Neutrophil (primary cell): Measurements from ENCODE around the gene HHIPL1.

Source experiments
- H3K27ac ChIP-seq: fragments of 200-600 bp; sonication (generic); 2 replicates; pipeline ENCODE4 v1.5.1; 2016; ENCODE audit warnings: mild to moderate bottlenecking, moderate library complexity
- H3K27me3 ChIP-seq: fragments of 200-600 bp; sonication (generic); 2 replicates; pipeline ENCODE4 v1.6.0; 2016; ENCODE audit warnings: mild to moderate bottlenecking
- H3K36me3 ChIP-seq: fragments of 200-600 bp; sonication (generic); 2 replicates; pipeline ENCODE4 v1.5.1; 2017
- H3K4me1 ChIP-seq, 2 experiments: fragments of 200-600 bp in 1 of 2; sonication (generic) in 1 of 2; 1 replicate in 1 of 2; 2 replicates in 1 of 2; pipeline versions ENCODE4 v1.5.1 to v1.6.1; 2013 to 2016; ENCODE audit warnings: low read depth in 1 of 2, low read length in 1 of 2, mild to moderate bottlenecking in 1 of 2, moderate library complexity in 1 of 2; ENCODE audit not compliant: control insufficient read depth in 1 of 2, insufficient read depth in 1 of 2
- H3K4me3 ChIP-seq, 2 experiments: fragments of 200-600 bp in 1 of 2; sonication (generic) in 1 of 2; 1 replicate in 1 of 2; 2 replicates in 1 of 2; pipeline ENCODE4 v1.5.1; 2013 to 2016; ENCODE audit warnings: low read depth in 1 of 2, low read length in 1 of 2, mild to moderate bottlenecking in 1 of 2, moderate library complexity in 1 of 2
- H3K9me3 ChIP-seq: fragments of 200-600 bp; sonication (generic); 2 replicates; pipeline ENCODE4 v1.5.1; 2016
- TF ChIP-seq, protein P1 (sequence below): fragments of 200-600 bp; sonication (generic); IDR thresholded peaks from 2 replicates; pipeline ENCODE4 v1.5.1; 2016; ENCODE audit warnings: antibody characterized with exemption

HHIPL1 gene

DNA sequence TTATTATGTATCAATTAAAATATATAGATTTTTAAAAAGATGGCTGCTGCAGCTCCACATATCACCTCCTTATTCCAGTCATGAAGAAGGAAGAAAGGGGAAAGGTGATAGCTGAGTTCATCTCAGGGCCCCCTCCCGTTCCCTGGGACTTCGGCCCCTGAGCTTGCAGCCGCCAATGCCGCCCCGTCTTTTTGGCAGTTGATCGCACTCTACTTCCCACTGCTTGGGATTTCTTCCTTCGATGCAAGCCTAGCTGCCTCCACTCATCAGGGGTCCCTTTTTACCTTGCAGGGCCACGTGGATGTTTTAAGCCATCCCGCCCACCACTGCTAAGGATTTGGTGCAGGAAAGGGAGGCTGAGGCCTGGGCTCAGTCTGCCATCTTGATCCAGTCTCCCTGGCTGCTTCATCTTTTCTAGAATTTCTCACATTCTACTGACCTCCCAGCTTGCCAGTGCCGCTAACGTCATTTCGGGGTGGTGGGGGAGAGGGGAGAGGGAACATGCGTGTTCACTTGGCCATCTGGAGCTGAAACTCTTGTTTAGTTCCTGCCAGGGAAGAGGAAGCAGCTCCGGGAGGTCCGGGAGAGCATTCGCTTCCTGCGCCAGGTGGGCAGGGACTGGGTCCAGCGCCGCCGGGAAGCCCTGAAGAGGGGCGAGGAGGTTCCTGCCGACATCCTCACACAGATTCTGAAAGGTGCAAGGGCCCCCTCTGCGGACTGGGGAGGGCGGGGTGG, 70.5 kb downstream of the HHIPL1 start:
- Histone ChIP-seq H3K4me3 (no peak overlapping the region), H3K36me3 (no peaks in the 10 kb centered on the region), H3K27ac (no peak overlapping the region), H3K4me1 (no peaks in the 10 kb centered on the region), H3K9me3 (no peaks in the 10 kb centered on the region), H3K27me3 (peaks cover 52% of the 10 kb centered on the region)
- TF ChIP-seq, protein P1, sequence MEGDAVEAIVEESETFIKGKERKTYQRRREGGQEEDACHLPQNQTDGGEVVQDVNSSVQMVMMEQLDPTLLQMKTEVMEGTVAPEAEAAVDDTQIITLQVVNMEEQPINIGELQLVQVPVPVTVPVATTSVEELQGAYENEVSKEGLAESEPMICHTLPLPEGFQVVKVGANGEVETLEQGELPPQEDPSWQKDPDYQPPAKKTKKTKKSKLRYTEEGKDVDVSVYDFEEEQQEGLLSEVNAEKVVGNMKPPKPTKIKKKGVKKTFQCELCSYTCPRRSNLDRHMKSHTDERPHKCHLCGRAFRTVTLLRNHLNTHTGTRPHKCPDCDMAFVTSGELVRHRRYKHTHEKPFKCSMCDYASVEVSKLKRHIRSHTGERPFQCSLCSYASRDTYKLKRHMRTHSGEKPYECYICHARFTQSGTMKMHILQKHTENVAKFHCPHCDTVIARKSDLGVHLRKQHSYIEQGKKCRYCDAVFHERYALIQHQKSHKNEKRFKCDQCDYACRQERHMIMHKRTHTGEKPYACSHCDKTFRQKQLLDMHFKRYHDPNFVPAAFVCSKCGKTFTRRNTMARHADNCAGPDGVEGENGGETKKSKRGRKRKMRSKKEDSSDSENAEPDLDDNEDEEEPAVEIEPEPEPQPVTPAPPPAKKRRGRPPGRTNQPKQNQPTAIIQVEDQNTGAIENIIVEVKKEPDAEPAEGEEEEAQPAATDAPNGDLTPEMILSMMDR, result no peak

DNA sequence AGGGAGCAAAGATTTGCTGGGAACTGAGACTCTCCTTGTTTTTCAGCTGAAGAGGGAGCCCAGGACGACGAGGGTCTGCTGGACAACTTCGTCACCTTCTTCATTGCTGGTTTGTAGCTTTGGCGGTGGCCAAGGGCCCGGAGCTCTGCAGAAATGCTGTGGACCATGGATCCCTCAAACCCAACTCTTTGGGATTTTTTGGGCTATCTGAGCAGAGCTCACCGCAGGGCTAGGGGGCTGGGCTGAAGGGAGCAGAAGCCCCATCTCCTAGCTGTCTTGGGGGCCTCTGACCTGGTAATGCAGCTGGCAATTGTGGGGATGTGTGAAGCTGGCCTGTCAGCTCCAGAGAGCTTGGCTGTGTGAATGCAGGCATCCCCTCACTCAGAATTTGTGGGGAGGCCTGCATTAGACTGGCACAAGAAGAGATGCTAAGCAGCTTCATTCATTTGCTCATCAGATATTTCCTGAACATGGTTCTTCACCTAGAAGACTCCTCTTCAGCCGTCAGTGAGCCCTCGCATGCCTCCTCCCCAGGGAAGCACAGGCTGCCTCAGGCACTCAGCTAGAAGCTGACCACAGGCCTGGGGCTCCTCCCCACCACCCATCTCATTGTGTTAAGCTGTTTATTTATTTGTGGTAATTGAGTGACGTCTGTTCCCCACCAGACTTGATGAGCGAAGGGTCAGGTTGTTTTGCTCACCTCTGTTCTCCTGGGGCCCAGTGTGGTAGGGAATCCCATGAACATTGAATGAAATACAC, 71.3 kb downstream of the HHIPL1 start:
- Histone ChIP-seq H3K36me3 (no peaks in the 10 kb centered on the region), H3K27me3 (peaks cover 44% of the 10 kb centered on the region), H3K27ac (no peak overlapping the region), H3K4me3 (no peak overlapping the region), H3K4me1 (no peaks in the 10 kb centered on the region), H3K9me3 (no peaks in the 10 kb centered on the region)
- TF ChIP-seq, protein P1, result no peak

DNA sequence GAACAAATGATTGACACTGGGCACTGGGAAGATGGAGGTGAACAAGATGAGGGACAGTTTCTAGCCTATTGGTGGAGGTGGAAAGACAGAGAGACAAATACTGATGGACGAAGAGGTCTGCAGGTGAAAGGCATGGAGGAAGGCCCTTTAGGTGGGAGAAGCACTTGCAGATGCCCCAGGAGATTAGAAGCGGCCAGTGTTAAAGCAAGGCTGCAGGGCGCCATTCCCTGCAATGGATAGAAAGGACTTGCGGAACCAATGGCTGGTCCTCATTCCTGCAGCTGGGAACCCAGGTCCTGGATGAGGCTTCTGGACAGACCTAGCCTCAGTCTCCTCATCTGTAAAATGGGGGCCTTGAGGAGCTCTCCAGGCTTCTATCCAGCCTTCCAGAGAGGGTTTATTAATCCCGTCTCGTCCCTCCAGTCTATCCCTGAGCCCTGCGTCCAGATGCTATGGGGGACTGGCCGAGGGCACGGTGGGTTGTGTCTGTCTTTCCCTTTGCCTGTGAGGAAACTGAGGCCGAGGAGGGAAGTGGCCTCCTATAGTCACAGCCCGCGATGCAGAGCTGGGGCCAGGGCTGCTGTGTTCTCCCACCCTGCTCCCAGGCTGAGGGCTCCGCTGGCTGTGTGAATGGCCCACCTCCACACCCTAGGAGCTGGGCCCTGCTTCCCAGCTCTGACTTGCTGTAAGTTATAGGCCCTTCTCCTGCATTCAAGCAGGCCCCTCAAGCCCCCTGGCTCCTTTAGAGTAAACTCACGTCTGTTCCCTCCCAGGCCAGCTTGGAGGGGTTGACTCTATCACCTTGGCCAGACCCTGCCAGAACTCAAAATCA, 72.1 kb downstream of the HHIPL1 start:
- Histone ChIP-seq H3K36me3 (no peaks in the 10 kb centered on the region), H3K27ac (no peak overlapping the region), H3K4me3 (no peak overlapping the region), H3K4me1 (no peaks in the 10 kb centered on the region), H3K27me3 (peaks cover 41% of the 10 kb centered on the region), H3K9me3 (no peaks in the 10 kb centered on the region)
- TF ChIP-seq, protein P1, result no peak

DNA sequence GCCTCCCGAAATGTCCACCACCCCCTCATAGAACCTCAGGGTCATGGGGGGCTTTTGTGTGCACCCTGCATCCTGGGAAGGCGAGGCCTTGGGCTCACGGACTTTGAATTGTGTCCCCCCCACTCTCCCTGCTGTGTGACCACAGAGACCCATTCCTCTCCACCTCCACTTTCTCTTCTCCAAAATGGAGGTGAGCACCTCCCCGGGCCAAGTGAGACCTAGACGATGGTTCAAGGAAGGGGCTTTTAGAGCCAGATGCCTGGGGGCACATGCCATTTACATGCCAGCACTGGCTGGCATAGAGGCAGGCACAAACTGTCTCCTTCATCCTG, 72.7 kb downstream of the HHIPL1 start:
- H3K9me3 ChIP-seq, result no peaks in the 10 kb centered on the region
- peaks cover 40% of the 10 kb centered on the region for H3K27me3 ChIP-seq
- no peak overlapping the region for H3K27ac ChIP-seq
- no peak overlapping the region for H3K4me3 ChIP-seq
- TF ChIP-seq, protein P1, result no peak
- H3K36me3 ChIP-seq, result no peaks in the 10 kb centered on the region
- no peaks in the 10 kb centered on the region for H3K4me1 ChIP-seq

DNA sequence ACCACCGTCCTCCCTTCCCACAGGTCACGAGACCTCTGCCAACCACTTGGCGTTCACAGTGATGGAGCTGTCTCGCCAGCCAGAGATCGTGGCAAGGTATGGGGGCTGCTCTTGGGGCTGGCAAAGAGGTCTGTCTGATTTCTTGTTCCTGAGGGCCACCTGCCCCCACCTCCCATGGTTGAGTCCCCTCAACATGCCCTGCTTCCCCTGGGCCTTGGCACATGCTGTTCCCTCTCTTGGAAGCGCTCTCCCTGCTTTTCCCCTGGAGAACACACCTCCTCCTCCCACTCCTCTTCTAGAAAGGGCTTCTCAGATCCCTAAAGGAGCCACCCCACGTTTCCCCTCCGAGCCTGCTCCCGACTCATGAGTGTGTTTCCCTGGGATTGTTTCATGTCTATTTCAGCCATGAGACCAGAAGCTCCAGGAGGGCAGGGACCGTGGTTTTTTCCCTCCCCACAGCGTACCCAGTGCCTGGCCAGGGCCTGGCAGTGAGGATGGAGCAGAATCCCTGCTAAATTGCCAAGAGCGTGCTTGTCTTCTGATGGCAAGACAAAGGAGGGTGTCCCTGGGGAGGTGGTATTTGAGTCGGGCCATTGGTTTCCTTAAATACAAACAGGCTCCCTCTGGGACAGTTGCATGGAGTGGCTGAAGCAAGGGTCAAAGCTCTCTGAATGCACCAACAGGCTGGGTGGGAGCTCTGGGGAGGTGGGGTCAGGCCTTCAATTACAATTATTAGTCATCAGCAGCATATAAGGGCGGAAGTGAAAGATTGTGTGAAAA, 73.3 kb downstream of the HHIPL1 start:
- Histone ChIP-seq H3K4me3 (no peak overlapping the region), H3K27ac (no peak overlapping the region), H3K9me3 (no peaks in the 10 kb centered on the region), H3K27me3 (peaks cover 34% of the 10 kb centered on the region), H3K4me1 (no peaks in the 10 kb centered on the region), H3K36me3 (no peaks in the 10 kb centered on the region)
- TF ChIP-seq, protein P1, result no peak
